Activated B cell treated with CpG ODN at 0.5 μM for 24 hours (primary cell): ENCODE data around the gene SOX1. TPM values are rescaled to one million over a fixed set of nuclear protein-coding genes. Genes with fewer than 3 reads are reported as not detected.

ENCODE experiments used
- ATAC-seq: fragments of 200-7000 bp; cut with Tn5 transposase; one replicate; pipeline ENCODE4 v1.10.0; 2021; ENCODE audit warnings: low read depth, mild to moderate bottlenecking, moderate library complexity
- CTCF ChIA-PET: fragments of 350-600 bp; sonication (Branson Sonifier 250); formaldehyde crosslinking; loops from one replicate; lab custom pipeline; 2021; ENCODE audit warnings: antibody characterized with exemption; lab: Charles Lee
- POLR2A ChIA-PET: fragments of 350-600 bp; sonication (Branson Sonifier 250); formaldehyde crosslinking; loops from one replicate; lab custom pipeline; 2021; ENCODE audit warnings: antibody characterized with exemption; lab: Charles Lee
- DNase-seq: peaks from one replicate; pipeline ENCODE4 v3.0.0; 2022
- H3K27ac Mint-ChIP-seq: one replicate; pipeline ENCODE4 v1.8.0; 2020; ENCODE audit warnings: mixed read lengths
- H3K27me3 Mint-ChIP-seq: one replicate; pipeline ENCODE4 v1.8.0; 2021; ENCODE audit warnings: mixed read lengths
- H3K36me3 Mint-ChIP-seq: one replicate; pipeline ENCODE4 v1.8.0; 2021; ENCODE audit warnings: low read depth, mixed read lengths
- H3K4me1 Mint-ChIP-seq: one replicate; pipeline ENCODE4 v1.8.0; 2021; ENCODE audit warnings: mixed read lengths
- H3K4me3 Mint-ChIP-seq: one replicate; pipeline ENCODE4 v1.8.0; 2020; ENCODE audit warnings: mild to moderate bottlenecking, mixed read lengths
- H3K9me3 Mint-ChIP-seq: one replicate; pipeline ENCODE4 v1.8.0; 2020; ENCODE audit warnings: mixed read lengths
- intact Hi-C: fragments of 100-400 bp; cut with micrococcal nuclease; formaldehyde crosslinking; loops from one replicate; pipeline ENCODE4 v1.15.1; 2024
- total RNA-seq: library from RNA; stranded (reverse); gene quantifications from 2 replicates; pipeline ENCODE4 v1.2.3, GENCODE V29; 2022
- TF ChIP-seq, protein P1 (sequence below): fragments of 200-600 bp; IDR thresholded peaks from one replicate; pipeline ENCODE4 v1.8.0; 2022; ENCODE audit warnings: antibody characterized with exemption, mild to moderate bottlenecking

The SOX1 gene
- total RNA-seq, 1 donor from 2014 or later, result not detected

DNA sequence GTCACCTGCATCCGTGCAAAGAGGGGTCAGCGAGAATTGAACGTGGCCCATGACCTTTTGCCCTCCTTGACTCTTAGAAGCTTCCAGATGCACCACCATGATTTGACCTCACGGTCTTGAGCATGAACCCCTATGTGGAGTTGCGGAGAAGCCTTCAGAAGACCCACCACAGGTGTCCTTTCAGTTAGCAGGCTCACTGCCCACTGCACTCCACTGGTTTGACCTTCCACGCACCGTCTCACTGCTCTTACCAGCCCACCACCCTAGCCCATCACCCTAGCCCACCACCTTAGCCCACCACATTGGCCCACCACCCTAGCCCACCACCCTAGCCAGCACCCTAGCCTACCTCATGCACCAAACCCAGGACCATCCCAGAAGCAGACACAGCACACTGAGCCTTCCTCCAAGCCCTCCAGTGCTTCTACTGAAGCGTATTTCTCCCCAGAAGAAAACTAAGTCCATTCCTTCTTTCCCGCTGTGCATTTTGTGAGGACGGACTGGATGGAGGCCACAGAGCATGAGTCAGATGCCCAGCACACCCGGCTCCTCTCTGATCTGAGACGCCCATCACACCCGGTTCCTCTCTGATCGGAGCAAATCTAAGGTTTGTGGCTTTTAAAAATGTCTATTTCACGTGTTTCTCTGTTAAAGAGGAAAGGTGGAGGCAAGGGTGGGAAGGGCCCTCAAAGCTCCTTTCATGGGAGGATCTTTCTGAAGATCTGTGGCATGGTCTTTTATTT is 45.8 kb downstream of the SOX1 start:
- H3K4me1 Mint-ChIP-seq, result no peaks in the 10 kb centered on the region
- intact Hi-C loops, result no loop called here
- H3K36me3 Mint-ChIP-seq, result no peaks in the 10 kb centered on the region
- TF ChIP-seq, protein P1, sequence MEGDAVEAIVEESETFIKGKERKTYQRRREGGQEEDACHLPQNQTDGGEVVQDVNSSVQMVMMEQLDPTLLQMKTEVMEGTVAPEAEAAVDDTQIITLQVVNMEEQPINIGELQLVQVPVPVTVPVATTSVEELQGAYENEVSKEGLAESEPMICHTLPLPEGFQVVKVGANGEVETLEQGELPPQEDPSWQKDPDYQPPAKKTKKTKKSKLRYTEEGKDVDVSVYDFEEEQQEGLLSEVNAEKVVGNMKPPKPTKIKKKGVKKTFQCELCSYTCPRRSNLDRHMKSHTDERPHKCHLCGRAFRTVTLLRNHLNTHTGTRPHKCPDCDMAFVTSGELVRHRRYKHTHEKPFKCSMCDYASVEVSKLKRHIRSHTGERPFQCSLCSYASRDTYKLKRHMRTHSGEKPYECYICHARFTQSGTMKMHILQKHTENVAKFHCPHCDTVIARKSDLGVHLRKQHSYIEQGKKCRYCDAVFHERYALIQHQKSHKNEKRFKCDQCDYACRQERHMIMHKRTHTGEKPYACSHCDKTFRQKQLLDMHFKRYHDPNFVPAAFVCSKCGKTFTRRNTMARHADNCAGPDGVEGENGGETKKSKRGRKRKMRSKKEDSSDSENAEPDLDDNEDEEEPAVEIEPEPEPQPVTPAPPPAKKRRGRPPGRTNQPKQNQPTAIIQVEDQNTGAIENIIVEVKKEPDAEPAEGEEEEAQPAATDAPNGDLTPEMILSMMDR, result no peak
- ChIA-PET CTCF (no interaction called here), POLR2A (no interaction called here)
- H3K27me3 Mint-ChIP-seq, result peaks cover 25% of the 10 kb centered on the region
- no peak overlapping the region for H3K4me3 Mint-ChIP-seq
- no peaks in the 10 kb centered on the region for H3K9me3 Mint-ChIP-seq
- DNase-seq (no peak), ATAC-seq (no peak)
- H3K27ac Mint-ChIP-seq, result no peak overlapping the region

DNA sequence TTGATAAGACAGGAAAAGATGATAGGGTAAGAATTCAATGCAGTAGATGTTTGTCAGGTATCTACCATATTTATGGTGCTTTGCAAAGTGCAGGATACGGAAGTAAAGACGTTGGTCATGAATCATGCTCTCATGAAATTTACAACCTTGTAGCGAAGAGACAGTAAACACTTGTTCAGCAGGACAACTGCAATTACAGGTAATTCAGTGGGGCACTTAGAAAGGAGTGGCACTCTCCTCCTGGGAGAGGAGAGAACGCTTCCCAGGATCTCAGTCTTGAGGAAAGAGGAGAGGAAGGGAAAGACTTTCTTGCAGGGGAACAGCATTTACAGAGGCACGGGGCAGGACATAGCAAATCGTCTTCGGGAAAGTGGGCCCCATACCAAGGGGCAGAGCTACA is 46.4 kb downstream of the SOX1 start:
- Mint-ChIP-seq H3K4me3 (no peak overlapping the region), H3K4me1 (no peaks in the 10 kb centered on the region), H3K27me3 (peaks cover 21% of the 10 kb centered on the region), H3K9me3 (no peaks in the 10 kb centered on the region), H3K36me3 (no peaks in the 10 kb centered on the region), H3K27ac (no peak overlapping the region)
- TF ChIP-seq, protein P1, result no peak
- CTCF ChIA-PET, result no interaction called here
- intact Hi-C loops, result no loop called here
- ATAC-seq (no peak), DNase-seq (no peak)
- POLR2A ChIA-PET, result no interaction called here

DNA sequence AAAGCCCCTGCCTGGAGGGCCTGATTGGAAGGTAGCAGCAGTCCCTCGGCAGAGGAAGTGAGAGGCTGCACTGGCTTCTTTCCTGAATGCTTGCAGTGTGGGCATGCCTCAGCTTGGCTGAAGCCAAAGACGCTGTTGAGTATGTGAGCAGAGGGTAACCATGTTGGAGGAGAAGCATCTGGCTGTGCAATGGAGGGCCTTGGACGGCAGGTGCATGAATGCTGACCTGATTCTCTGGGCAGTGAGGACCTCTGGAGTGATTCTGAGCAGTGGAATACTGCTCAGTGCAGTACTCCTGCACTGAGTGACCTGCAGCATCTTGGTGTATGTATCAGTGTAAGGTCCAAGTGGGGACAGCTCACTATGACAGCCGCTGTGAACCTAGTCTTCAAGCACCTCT is 46.9 kb downstream of the SOX1 start:
- H3K9me3 Mint-ChIP-seq, result no peaks in the 10 kb centered on the region
- intact Hi-C loops, result no loop called here
- H3K27me3 Mint-ChIP-seq, result peaks cover 17% of the 10 kb centered on the region
- ChIA-PET POLR2A (no interaction called here), CTCF (no interaction called here)
- DNase-seq (no peak), ATAC-seq (no peak)
- H3K4me1 Mint-ChIP-seq, result no peaks in the 10 kb centered on the region
- H3K4me3 Mint-ChIP-seq, result no peak overlapping the region
- TF ChIP-seq, protein P1, result no peak
- no peaks in the 10 kb centered on the region for H3K36me3 Mint-ChIP-seq
- H3K27ac Mint-ChIP-seq, result no peak overlapping the region

DNA sequence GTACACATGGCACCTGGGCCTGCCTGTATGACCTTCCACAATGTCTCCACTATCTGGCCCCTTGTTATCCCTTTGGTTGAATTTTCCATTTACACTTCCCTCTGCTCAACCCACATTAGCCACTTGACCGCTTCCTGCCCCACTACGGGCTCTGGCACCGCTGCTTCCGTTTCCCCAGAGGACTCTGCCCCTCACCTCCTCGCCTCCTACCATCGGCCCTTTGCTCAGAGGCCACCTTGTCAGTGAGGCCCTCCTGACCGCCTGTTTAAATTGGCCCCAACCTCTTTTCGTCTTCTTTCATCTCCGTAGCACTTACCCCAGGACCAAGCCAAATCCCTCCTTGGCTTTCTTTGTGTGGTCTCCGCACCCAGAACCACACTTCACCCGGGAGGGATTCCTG is 47.4 kb downstream of the SOX1 start:
- H3K36me3 Mint-ChIP-seq, result no peaks in the 10 kb centered on the region
- H3K4me1 Mint-ChIP-seq, result no peaks in the 10 kb centered on the region
- ChIA-PET CTCF (no interaction called here), POLR2A (no interaction called here)
- TF ChIP-seq, protein P1, result no peak
- no peak overlapping the region for H3K27ac Mint-ChIP-seq
- no peaks in the 10 kb centered on the region for H3K9me3 Mint-ChIP-seq
- no peak for DNase-seq
- peaks cover 17% of the 10 kb centered on the region for H3K27me3 Mint-ChIP-seq
- intact Hi-C loops, result no loop called here
- ATAC-seq, result no peak
- no peak overlapping the region for H3K4me3 Mint-ChIP-seq

DNA sequence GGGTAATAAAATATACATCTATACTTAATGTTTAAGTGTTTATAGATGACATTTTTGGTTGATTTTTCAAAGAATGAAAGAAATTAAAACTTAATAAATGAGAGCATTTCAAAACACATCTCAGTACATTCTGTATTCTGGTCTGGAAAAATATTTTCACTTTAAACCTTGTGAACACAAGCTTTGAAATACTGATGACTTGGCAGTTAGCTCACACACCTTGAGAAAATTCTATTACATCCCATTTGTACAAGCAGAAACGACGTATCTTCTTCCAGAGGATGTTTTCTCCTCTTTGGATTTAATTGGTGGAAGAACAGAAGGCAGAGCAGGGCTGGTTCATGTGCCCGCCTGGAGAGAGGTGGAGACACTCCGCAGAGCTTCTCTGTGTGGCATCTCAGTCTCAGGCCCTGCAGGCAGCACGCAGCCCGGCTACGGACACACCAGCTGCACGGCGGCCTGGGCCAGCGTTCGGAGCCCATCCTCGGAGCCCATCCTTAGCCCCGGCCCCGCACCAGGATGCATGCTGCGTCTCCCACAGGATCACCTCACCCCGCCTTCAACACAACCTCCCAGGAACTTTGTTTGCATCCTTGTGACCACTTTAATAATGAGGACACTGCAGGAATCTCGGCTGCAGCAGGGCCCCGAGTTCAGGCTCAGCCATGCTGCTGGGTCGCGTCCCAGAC is 48.6 kb downstream of the SOX1 start:
- POLR2A ChIA-PET, result no interaction called here
- Mint-ChIP-seq H3K27ac (no peak overlapping the region), H3K27me3 (peaks cover 13% of the 10 kb centered on the region), H3K4me1 (no peaks in the 10 kb centered on the region), H3K4me3 (no peak overlapping the region), H3K36me3 (no peaks in the 10 kb centered on the region), H3K9me3 (no peaks in the 10 kb centered on the region)
- ATAC-seq (no peak), DNase-seq (no peak)
- TF ChIP-seq, protein P1, result no peak
- intact Hi-C loops, result no loop called here
- CTCF ChIA-PET, result no interaction called here
